Measurements from ENCODE around the gene STK11IP.

STK11IP gene

GRCh38 chr2:219611306-219611705 lies 13.6 kb downstream of the STK11IP start:
- no peak for DNase-seq (ENCODE audit: low spot score in 2 of 2)
- H3K9me3 ChIP-seq, result no peaks in the 10 kb centered on the region
- no peaks in the 10 kb centered on the region for H3K27me3 ChIP-seq (ENCODE audit: low read depth)
- no peaks in the 10 kb centered on the region for H3K4me1 ChIP-seq
- no peaks in the 10 kb centered on the region for H3K36me3 ChIP-seq (replicated peaks)
- in situ Hi-C loops (cut with MboI; ENCODE audit: low sequenced_read_pairs), result no loop called here
- H3K4me3 ChIP-seq, result no peak overlapping the region

- Histone ChIP-seq H3K4me3 (no peak overlapping the region), H3K9me3 (no peaks in the 10 kb centered on the region), H3K27me3 (ENCODE audit: low read depth) (no peaks in the 10 kb centered on the region), H3K36me3 (replicated peaks) (no peaks in the 10 kb centered on the region), H3K4me1 (no peaks in the 10 kb centered on the region)
- DNase-seq (ENCODE audit: low spot score in 2 of 2), result no peak
- in situ Hi-C loops (cut with MboI; ENCODE audit: low sequenced_read_pairs), result no loop called here
Measured at GRCh38 chr2:219611866-219612576, 14.4 kb downstream of the STK11IP start.

GRCh38 chr2:219612577-219613286 lies 15.1 kb downstream of the STK11IP start:
- DNase-seq (ENCODE audit: low spot score in 2 of 2), result no peak
- Histone ChIP-seq H3K27me3 (ENCODE audit: low read depth) (no peaks in the 10 kb centered on the region), H3K9me3 (no peaks in the 10 kb centered on the region), H3K4me1 (no peaks in the 10 kb centered on the region), H3K4me3 (no peak overlapping the region), H3K36me3 (replicated peaks) (no peaks in the 10 kb centered on the region)
- in situ Hi-C loops (cut with MboI; ENCODE audit: low sequenced_read_pairs), result no loop called here

- H3K36me3 ChIP-seq (replicated peaks), result no peaks in the 10 kb centered on the region
- DNase-seq (ENCODE audit: low spot score in 2 of 2), result no peak
- no peaks in the 10 kb centered on the region for H3K27me3 ChIP-seq (ENCODE audit: low read depth)
- H3K4me1 ChIP-seq, result no peaks in the 10 kb centered on the region
- in situ Hi-C loops (cut with MboI; ENCODE audit: low sequenced_read_pairs), result no loop called here
- H3K4me3 ChIP-seq, result no peak overlapping the region
- no peaks in the 10 kb centered on the region for H3K9me3 ChIP-seq
Measured at GRCh38 chr2:219613461-219614070, 15.9 kb downstream of the STK11IP start.

GRCh38 chr2:219614076-219614860 lies 16.6 kb downstream of the STK11IP start:
- in situ Hi-C loops (cut with MboI; ENCODE audit: low sequenced_read_pairs), result no loop called here
- no peaks in the 10 kb centered on the region for H3K36me3 ChIP-seq (replicated peaks)
- no peaks in the 10 kb centered on the region for H3K9me3 ChIP-seq
- no peak for DNase-seq (ENCODE audit: low spot score in 2 of 2)
- H3K27me3 ChIP-seq (ENCODE audit: low read depth), result no peaks in the 10 kb centered on the region
- H3K4me1 ChIP-seq, result no peaks in the 10 kb centered on the region
- H3K4me3 ChIP-seq, result no peak overlapping the region

GRCh38 chr2:219615036-219615435 lies 17.4 kb downstream of the STK11IP start:
- in situ Hi-C loops (cut with MboI; ENCODE audit: low sequenced_read_pairs), result no loop called here
- no peaks in the 10 kb centered on the region for H3K36me3 ChIP-seq (replicated peaks)
- no peaks in the 10 kb centered on the region for H3K9me3 ChIP-seq

GRCh38 chr2:219615894-219616293 lies 18.2 kb downstream of the STK11IP start:
- in situ Hi-C loops (cut with MboI; ENCODE audit: low sequenced_read_pairs), result no loop called here
- no peaks in the 10 kb centered on the region for H3K9me3 ChIP-seq
- no peak overlapping the region for H3K4me3 ChIP-seq
- no peak for DNase-seq (ENCODE audit: low spot score in 2 of 2)
- H3K4me1 ChIP-seq, result no peaks in the 10 kb centered on the region
- no peaks in the 10 kb centered on the region for H3K36me3 ChIP-seq (replicated peaks)
- no peaks in the 10 kb centered on the region for H3K27me3 ChIP-seq (ENCODE audit: low read depth)

More at GRCh38 chr2:219615036-219615435, 17.4 kb downstream of the STK11IP start:
- DNase-seq (ENCODE audit: low spot score in 2 of 2), result no peak
- H3K4me1 ChIP-seq, result no peaks in the 10 kb centered on the region
- no peaks in the 10 kb centered on the region for H3K27me3 ChIP-seq (ENCODE audit: low read depth)
- H3K4me3 ChIP-seq, result no peak overlapping the region

GRCh38 chr2:219616550-219616949 lies 18.9 kb downstream of the STK11IP start:
- Histone ChIP-seq H3K9me3 (no peaks in the 10 kb centered on the region), H3K36me3 (replicated peaks) (no peaks in the 10 kb centered on the region), H3K27me3 (ENCODE audit: low read depth) (no peaks in the 10 kb centered on the region), H3K4me3 (no peak overlapping the region), H3K4me1 (no peaks in the 10 kb centered on the region)
- no peak for DNase-seq (ENCODE audit: low spot score in 2 of 2)
- in situ Hi-C loops (cut with MboI; ENCODE audit: low sequenced_read_pairs), result no loop called here

GRCh38 chr2:219618733-219619122 lies 21.1 kb downstream of the STK11IP start:
- H3K27me3 ChIP-seq (ENCODE audit: low read depth), result no peaks in the 10 kb centered on the region; the same call in 1 of the 2 replicates
- DNase-seq (ENCODE audit: low spot score in 2 of 2), result no peak
- in situ Hi-C loops (cut with MboI; ENCODE audit: low sequenced_read_pairs), result no loop called here
- no peak overlapping the region for H3K4me3 ChIP-seq
- H3K9me3 ChIP-seq, result no peaks in the 10 kb centered on the region
- no peaks in the 10 kb centered on the region for H3K4me1 ChIP-seq
- H3K36me3 ChIP-seq (replicated peaks), result no peaks in the 10 kb centered on the region

GRCh38 chr2:219619235-219619634 lies 21.6 kb downstream of the STK11IP start:
- in situ Hi-C loops (cut with MboI; ENCODE audit: low sequenced_read_pairs), result no loop called here
- Histone ChIP-seq H3K9me3 (no peaks in the 10 kb centered on the region), H3K27me3 (ENCODE audit: low read depth) (no peaks in the 10 kb centered on the region; the same call in 1 of the 2 replicates)

GRCh38 chr2:219620546-219620945 lies 22.9 kb downstream of the STK11IP start:
- Histone ChIP-seq H3K36me3 (replicated peaks) (no peaks in the 10 kb centered on the region), H3K4me1 (no peaks in the 10 kb centered on the region), H3K9me3 (no peaks in the 10 kb centered on the region), H3K4me3 (no peak overlapping the region), H3K27me3 (ENCODE audit: low read depth) (no peaks in the 10 kb centered on the region; the same call in 1 of the 2 replicates)
- in situ Hi-C loops (cut with MboI; ENCODE audit: low sequenced_read_pairs), result no loop called here
- DNase-seq (ENCODE audit: low spot score in 2 of 2), result no peak

More at GRCh38 chr2:219619235-219619634, 21.6 kb downstream of the STK11IP start:
- H3K36me3 ChIP-seq (replicated peaks), result no peaks in the 10 kb centered on the region
- DNase-seq (ENCODE audit: low spot score in 2 of 2), result no peak
- H3K4me1 ChIP-seq, result no peaks in the 10 kb centered on the region
- H3K4me3 ChIP-seq, result no peak overlapping the region

- in situ Hi-C loops (cut with MboI; ENCODE audit: low sequenced_read_pairs), result no loop called here
- no peak overlapping the region for H3K4me3 ChIP-seq
- peaks cover 2% of the 10 kb centered on the region; the same call in 1 of the 2 replicates for H3K4me1 ChIP-seq
- H3K9me3 ChIP-seq, result no peaks in the 10 kb centered on the region
- DNase-seq (ENCODE audit: low spot score in 2 of 2), result no peak
- no peaks in the 10 kb centered on the region for H3K36me3 ChIP-seq (replicated peaks)
- H3K27me3 ChIP-seq (ENCODE audit: low read depth), result no peaks in the 10 kb centered on the region; the same call in 1 of the 2 replicates
Measured at GRCh38 chr2:219621935-219622334, 24.3 kb downstream of the STK11IP start.

- Histone ChIP-seq H3K27me3 (ENCODE audit: low read depth) (no peaks in the 10 kb centered on the region; the same call in 1 of the 2 replicates), H3K36me3 (replicated peaks) (no peaks in the 10 kb centered on the region), H3K4me3 (no peak overlapping the region), H3K9me3 (no peaks in the 10 kb centered on the region), H3K4me1 (peaks cover 4% of the 10 kb centered on the region; the same call in 1 of the 2 replicates)
- no peak for DNase-seq (ENCODE audit: low spot score in 2 of 2)
- in situ Hi-C loops (cut with MboI; ENCODE audit: low sequenced_read_pairs), result no loop called here
Measured at GRCh38 chr2:219622472-219622871, 24.8 kb downstream of the STK11IP start.

Measured in HAP-1 (cell line).